Effector CD4-positive, alpha-beta T cell (primary cell): ENCODE data around the gene NDUFV2.
A peak's percentile ranks its signal among the peaks of the same experiment; 100 is the strongest.
"Not testable (repeated sequence)": the region's sequence is repeated elsewhere in the genome, so short reads cannot be mapped to it uniquely, and the experiment has no call there.

Source experiments
- DNase-seq: peaks from one replicate; pipeline ENCODE4 v3.0.0-alpha.2; 2020

The NDUFV2 gene

DNA sequence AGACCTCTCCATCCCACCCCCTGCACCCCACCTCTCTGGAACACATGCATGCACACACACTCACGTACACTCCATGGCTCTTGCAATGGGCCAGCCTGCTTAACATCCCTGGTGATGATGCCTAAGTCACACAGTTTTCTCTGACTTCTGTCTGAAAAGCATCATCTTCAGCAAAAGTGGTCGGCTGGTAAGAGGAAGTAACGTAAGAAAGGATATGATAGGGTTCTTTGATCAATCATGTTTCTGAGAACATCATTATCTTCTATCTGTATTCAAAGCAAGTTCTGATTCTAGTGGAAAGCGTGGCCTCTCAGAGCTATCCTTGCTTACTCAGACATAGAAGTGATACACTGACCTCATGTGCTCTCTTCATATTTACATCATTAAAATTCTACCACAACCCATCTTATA lies 11.4 kb upstream of the NDUFV2 start:
- peak; percentile 29 for DNase-seq

- DNase-seq = no peak
Measured at GRCh38 chr18:9092665-9093064, 9.8 kb upstream of the NDUFV2 start.

- DNase-seq = not testable (repeated sequence)
Measured at GRCh38 chr18:9093109-9093508, 9.4 kb upstream of the NDUFV2 start.

GRCh38 chr18:9094307-9095226 lies 7.9 kb upstream of the NDUFV2 start:
- DNase-seq = no peak

GRCh38 chr18:9095297-9096006 lies 7.0 kb upstream of the NDUFV2 start:
- DNase-seq = peak; percentile 34

GRCh38 chr18:9096007-9096371 lies 6.5 kb upstream of the NDUFV2 start:
- DNase-seq = no peak

- no peak for DNase-seq
Measured at GRCh38 chr18:9096685-9097084, 5.8 kb upstream of the NDUFV2 start.

DNA sequence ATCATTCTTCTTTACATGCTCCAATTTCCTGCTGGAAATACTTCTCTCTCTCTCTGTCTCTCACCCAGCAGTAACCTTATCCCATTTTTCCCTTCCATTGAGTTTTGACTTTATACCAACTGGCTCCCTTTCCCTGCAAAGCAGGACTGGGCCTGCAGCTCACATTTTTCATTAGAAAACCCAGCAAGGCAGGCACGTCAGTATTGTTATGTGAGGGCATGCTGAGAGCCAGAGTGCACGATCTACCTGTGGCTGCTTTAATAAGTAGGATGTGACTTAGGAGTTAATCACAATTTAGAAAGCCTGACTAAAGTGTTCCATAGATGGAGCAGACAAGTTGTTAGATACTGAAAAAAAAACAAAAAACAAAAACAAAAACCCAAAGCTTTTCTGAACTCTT lies 5.2 kb upstream of the NDUFV2 start:
- DNase-seq = no peak

DNA sequence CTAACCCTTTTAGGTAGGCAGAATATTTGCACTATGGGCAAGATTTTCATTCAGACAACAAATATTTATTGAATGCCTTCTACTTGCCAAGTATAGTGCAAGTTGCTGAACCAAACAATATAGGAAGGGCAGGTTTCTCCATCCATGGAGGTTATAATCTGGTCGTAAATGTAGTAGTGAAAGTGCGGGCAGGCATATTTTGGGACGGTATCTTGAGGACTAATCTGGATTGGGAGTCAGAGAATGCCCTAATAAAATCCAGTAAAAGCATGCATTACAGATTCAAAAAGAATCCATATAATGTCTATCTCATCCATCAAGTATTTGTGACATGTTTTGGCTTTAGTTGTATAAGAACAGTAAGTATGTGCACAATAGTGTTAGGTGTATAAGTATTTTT lies 1.7 kb upstream of the NDUFV2 start:
- DNase-seq = no peak

GRCh38 chr18:9101730-9102507 lies 580 bp upstream of the NDUFV2 start:
- DNase-seq = no peak

DNA sequence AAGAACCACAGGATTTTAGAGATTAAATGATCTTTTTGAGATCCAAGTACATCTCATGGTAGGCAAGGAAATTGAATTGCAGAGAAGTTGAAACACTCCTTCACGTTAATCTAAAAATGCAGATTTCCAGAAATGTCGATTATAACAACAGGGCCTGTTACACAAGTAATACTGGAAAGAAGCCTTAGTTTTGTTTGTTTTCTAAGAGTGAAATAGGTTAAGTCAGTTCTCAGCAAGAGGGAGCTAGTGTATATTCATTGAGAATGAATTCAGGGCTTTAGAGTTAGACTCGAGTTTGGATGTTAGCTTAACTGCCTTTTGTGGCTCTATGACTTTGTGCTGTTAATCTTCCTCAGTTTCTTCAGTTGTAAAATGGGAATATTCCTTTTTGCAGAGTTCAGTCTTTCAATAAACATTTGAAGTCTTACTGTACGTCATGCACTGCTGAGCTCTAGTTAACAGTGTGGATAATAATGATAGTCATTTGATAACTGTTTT lies 926 bp downstream of the NDUFV2 start:
- no peak for DNase-seq

DNA sequence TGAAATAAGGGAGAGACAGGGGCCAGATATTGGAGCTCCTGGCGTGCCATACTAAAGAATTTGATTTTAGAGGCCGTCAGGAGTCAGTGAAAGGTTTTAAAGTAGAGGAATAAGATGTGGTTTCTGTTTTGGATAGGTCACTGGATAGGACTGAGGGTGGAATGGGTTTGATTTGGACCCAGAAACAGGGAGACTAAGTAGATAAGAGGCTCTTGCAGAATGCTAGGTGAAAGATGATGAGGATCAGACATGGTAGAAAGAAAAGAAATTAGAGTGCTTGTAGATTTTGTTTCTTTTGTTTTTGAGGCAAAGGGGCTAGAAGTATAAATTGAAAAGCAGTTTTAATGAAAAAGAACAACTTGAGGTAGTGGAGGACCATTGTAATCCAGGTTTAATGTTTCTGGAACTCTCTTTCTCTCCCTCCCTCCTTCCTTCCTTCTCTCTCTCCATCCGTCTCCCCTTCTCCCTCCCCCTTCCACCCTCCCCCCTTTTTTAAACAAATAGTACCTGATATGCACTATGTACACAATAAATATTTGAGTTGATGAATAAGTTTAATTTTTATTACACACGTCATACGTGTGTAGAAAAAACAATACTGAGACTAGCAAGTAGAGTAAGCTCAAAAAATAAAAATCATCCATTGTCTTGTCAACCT lies 1.9 kb downstream of the NDUFV2 start:
- DNase-seq = no peak

DNA sequence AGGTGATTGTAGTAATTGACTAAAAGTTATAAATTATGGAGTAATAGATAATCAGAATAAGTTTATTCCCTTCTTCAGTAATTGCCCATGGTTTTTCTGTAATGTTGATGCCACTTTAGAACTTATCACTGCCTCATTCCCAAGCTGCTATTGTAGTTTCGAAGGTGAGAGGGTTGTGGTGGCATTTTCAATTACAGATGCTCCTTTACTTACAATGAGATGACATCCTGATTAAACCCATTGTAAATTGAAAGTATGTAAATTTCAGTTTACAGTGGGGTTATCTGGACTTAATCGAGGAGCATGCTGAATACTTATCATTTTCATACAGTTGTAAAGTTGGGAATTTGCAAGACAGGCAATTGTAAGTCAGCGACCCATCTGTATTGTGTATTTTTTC lies 2.9 kb downstream of the NDUFV2 start:
- no peak for DNase-seq

- no peak for DNase-seq
Measured at GRCh38 chr18:9106094-9106493, 3.6 kb downstream of the NDUFV2 start.

- no peak for DNase-seq
Measured at GRCh38 chr18:9106800-9107584, 4.5 kb downstream of the NDUFV2 start.

- no peak for DNase-seq
Measured at GRCh38 chr18:9108911-9109310, 6.4 kb downstream of the NDUFV2 start.

DNA sequence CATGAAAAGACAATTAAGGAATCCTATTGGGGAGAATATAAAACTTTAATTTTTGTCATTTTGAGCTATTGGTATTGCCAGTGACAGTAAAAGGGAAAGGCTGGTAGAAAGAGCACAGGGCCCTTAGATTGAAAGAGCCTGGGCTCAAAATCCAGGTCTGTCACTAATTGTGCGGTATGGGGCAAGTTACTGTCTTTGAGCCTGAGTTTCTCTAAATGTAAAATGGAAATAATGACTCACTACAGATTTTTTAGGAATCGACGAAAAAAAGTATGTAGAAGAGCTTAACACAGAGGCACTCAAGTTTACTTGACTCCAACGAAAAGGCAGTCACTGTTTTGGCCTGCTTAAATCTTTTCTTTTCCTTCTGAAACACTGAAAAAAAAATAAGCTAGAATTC lies 7.0 kb downstream of the NDUFV2 start:
- DNase-seq = no peak

DNA sequence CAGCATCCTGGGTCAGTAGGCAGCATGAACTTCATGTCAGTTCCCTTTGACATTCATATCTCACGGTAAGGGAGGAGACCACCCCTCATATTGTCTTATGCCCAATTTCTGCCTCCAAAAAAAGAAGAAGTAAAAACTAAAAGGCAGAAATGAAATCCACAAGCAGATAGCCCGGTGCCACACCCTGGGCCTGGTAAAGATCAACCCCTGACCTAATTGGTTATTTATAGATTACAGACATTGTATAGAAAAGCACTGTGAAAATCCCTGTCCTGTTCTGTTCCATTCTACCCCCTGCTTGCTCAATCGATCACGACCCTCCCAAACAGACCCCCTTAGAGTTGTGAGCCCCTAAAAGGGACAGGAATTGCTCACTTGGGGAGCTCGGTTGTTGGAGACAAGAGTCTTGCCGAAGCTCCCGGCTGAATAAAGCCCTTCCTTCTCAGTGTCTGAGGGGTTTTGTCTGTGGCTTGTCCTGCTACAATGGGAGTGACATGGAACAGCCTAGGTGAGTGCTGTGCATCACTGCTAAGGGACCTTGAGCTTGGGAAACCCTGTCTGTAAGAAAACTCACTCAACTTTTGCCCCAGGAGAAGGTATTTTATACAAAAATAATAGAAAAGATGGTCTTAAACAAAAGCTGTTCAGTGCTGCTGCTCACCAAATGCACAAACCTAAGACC lies 11.1 kb downstream of the NDUFV2 start:
- DNase-seq = no peak

DNA sequence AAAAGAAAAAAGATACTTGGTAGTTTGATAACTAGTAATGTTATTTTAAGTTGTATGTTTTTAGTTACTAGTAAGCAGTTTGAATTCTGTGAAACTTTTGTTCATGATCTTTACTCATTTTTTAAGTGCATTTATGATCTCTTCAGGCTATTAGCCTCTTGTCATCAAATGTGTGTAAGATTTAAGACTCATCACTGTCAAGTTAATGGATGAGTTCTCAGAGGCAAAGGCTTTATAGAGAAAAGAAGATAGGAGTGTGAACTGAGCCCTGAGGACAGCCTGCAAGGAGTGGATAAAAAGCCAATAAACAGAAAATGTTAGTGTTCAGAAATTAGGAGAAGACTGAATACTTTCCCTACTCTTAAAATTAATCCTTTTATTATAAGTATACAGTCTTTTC lies 13.5 kb downstream of the NDUFV2 start:
- DNase-seq = no peak

DNA sequence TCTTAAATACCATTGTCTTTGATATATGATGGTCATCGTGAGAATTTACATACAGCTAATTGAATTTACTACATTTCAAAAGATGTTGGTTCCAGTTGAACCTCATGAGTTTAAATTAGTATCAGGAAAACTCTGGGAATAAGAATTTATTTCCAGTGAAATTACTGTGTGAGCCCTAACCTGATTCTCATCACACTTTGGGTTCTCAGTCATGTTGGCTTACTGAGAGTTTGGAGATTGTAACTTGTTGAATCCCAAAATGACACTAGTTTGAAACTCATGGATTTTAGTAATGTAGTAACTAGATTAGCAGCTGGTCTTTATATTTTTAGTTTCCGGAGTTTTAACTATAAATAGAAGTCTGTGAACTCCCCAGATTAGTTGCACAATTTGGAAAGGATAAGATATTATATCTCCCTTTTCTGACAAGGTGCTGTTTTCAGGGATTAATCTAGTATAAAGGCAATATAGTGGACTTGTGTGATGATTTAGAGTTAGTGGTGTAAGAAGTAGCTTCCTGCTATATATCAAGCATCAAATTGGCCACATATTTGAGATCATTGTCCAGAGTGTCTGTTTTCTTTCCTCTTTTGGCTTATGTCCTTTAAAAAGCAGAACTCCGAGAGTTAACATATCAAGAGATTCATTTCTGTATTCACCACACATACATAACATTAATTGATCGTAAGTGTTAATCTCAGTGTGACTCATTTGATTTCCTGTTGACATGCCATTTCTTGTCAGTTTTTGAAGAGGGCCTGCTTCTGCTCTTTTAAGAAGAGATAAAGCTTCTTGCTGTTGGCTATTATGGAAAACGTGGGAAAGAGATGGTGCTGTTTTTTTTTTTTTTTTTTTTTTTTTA lies 15.7 kb downstream of the NDUFV2 start:
- no peak for DNase-seq
